Lower leg skin (tissue), 3 donors: Measurements from ENCODE around the gene SLC13A3.

ENCODE experiments used
- CTCF ChIP-seq, 3 donors: fragments of 450-650 bp; IDR thresholded peaks; one replicate each; pipeline ENCODE4 v1.5.1; 2016; ENCODE audit warnings: antibody characterized with exemption in 3 of 3, mild to moderate bottlenecking in 3 of 3, moderate library complexity in 2 of 3
- POLR2A ChIP-seq, 2 donors: fragments of 450-650 bp; IDR thresholded peaks; one replicate each; pipeline ENCODE4 v1.6.1; 2016 to 2017; ENCODE audit warnings: antibody characterized with exemption in 2 of 2, mild to moderate bottlenecking in 1 of 2, moderate library complexity in 1 of 2

GRCh38 chr20:46677608-46678007 is 26.3 kb upstream of the SLC13A3 start:
- no peak for TF ChIP-seq POLR2A (IDR thresholded peaks at IDR 0.05)
- TF ChIP-seq CTCF (IDR thresholded peaks at IDR 0.05) = no peak
